Heart right ventricle (tissue), 16 donors: Measurements from ENCODE around the gene RYR1. TPM values are rescaled to one million over a fixed set of nuclear protein-coding genes. Genes with fewer than 3 reads are reported as not detected.

Experiments used
- ATAC-seq, 8 donors: fragments of 200-7000 bp; cut with Tn5 transposase; one replicate each; pipeline ENCODE4 v1.9.1; 2020; ENCODE audit warnings: mild to moderate bottlenecking in 8 of 8, moderate library complexity in 8 of 8, moderate number of reproducible peaks in 1 of 8
- DNase-seq, 2 donors: peaks; one replicate each; pipeline ENCODE4 v3.0.0-alpha.2; 2020
- H3K27ac ChIP-seq, 10 donors: fragments of 200-600 bp; sonication (generic) in 2 of 10; one replicate each; pipeline versions ENCODE4 v1.5.0 to v1.8.0; 2020 to 2022; ENCODE audit warnings: mild to moderate bottlenecking in 3 of 10
- H3K27me3 ChIP-seq, 7 donors: fragments of 200-600 bp; one replicate each; pipeline ENCODE4 v1.8.0; 2021 to 2022; ENCODE audit warnings: mild to moderate bottlenecking in 2 of 7
- H3K36me3 ChIP-seq, 9 donors: fragments of 200-600 bp; sonication (generic) in 1 of 9; one replicate each; pipeline versions ENCODE4 v1.5.0 to v1.8.0; 2020 to 2022; ENCODE audit warnings: mild to moderate bottlenecking in 2 of 9
- H3K4me1 ChIP-seq, 9 donors: fragments of 200-600 bp; sonication (generic) in 1 of 9; one replicate each; pipeline versions ENCODE4 v1.5.0 to v1.8.0; 2020 to 2022; ENCODE audit warnings: mild to moderate bottlenecking in 4 of 9
- H3K4me3 ChIP-seq, 10 donors: fragments of 200-600 bp; sonication (generic) in 2 of 10; one replicate each; pipeline versions ENCODE4 v1.5.0 to v1.8.0; 2020 to 2022; ENCODE audit warnings: mild to moderate bottlenecking in 7 of 10, moderate library complexity in 2 of 10
- H3K9me3 ChIP-seq, 11 donors: fragments of 200-600 bp in 10 of 11; sonication (generic) in 2 of 11; one replicate each; pipeline versions ENCODE4 v1.5.0 to v1.8.0; 2013 to 2022; ENCODE audit warnings: mild to moderate bottlenecking in 2 of 11, control low read depth in 1 of 11, moderate library complexity in 1 of 11
- CTCF ChIP-seq, 9 donors: fragments of 200-600 bp; sonication (generic) in 2 of 9; IDR thresholded peaks; one replicate each; pipeline versions ENCODE4 v1.5.0 to v1.8.0; 2021 to 2022; ENCODE audit warnings: antibody characterized with exemption in 9 of 9, mild to moderate bottlenecking in 5 of 9, moderate library complexity in 1 of 9
- whole genome bisulfite sequencing, 2 donors: extraction: QIAGEN DNeasy Blood & Tissue Kit; methylation state at CpG; one replicate each; pipeline ENCODE4 v1.1.7; 2013; ENCODE audit warnings: inconsistent platforms in 1 of 2; 5-methylcytosine and 5-hydroxymethylcytosine counted together
- intact Hi-C, 10 donors: fragments of 100-400 bp; cut with DNase I; formaldehyde crosslinking; loops; one replicate each; pipeline versions ENCODE4 v1.11.1 to v1.14.2; 2022
- polyA plus RNA-seq, 2 donors: library from polyadenylated mRNA; stranded (reverse); fragments of 200-250 nt; gene quantifications; one replicate each; pipeline ENCODE4 v1.2.3, GENCODE V29; 2013
- total RNA-seq, 10 donors: library from RNA; stranded (reverse); fragmentation: NEBNext Ultra II Directional in 3 of 10; extraction: Animal tissue kit (Norgen Biotek cat#: 25700) in 3 of 10; gene quantifications; one replicate each; pipeline versions ENCODE4 v1.2.1 to v1.2.4, GENCODE V29; 2021 to 2023
- donor health status: Arrhythmogenic right ventricular cardiomyopathy.
- donor health status: ischemic (EF 13 %, LVEDD 7.1; RV severe dilation, severe dysfunction).
- donor health status: healthy with polysubstance abuse.
- donor health status: DM: no; HTN: yes; CAD: no.
- donor health status: DM: no; HTN: no; CAD: no.
- donor health status: ischemic (EF 25% LVEDD 6.9; RV normal size, moderate dysfunction).
- donor health status: ischemic (EF 25% LVEDD 5.7; RV mildly dilated, moderate dysfunction).
- donor health status: healthy.
- donor health status: DM: yes; HTN: yes; CAD: no.
- donor health status: Ischemic cardiomyopathy.
- donor health status: ischemic (EF 35%, LVEDD 5.7; RV mildly dilated, moderate dysfunction).
- donor health status: nonischemic (EF 11% LVEDD 7.7; RV severe dilation, severe dysfunction).
- donor health status: DM: yes; HTN: yes; CAD: no.
- donor health status: PGD.
- donor health status: ischemic (EF 29% LVEDD 5.4; RV normal size, mild dysfunction).
- donor health status: nonischemic (EF 23%, LVEDD 6.1; RV moderate dilation, normal function).

Gene RYR1
- total and polyA plus RNA-seq, 12 donors: 0.20 to 1.7 (median 0.74) TPM

- no peak for TF ChIP-seq CTCF (IDR thresholded peaks at IDR 0.05)
- H3K27me3 ChIP-seq: peaks cover 13 to 53% (median 31%) of the 10 kb centered on the region in 7 donors
- H3K4me3 ChIP-seq: no peak overlapping the region
- DNase-seq (no peak), ATAC-seq (peak in 2 of 8 donors; percentile 21 to 32)
- H3K4me1 ChIP-seq: peaks cover 0 to 4% (median 0%) of the 10 kb centered on the region in 9 donors
- no peak overlapping the region for H3K27ac ChIP-seq
- H3K36me3 ChIP-seq: no peaks in the 10 kb centered on the region
- no peaks in the 10 kb centered on the region for H3K9me3 ChIP-seq
- WGBS, 2 donors: 81 to 87% methylated on average over 11 of the region's 11 CpGs
- intact Hi-C loops: no loop called here
These were observed 128.2 kb downstream of the RYR1 start for GRCh38 chr19:38561658-38562057.

GRCh38 chr19:38562096-38562495 lies 128.6 kb downstream of the RYR1 start:
- Histone ChIP-seq H3K4me1 (peaks cover 0 to 4% (median 0%) of the 10 kb centered on the region in 9 donors), H3K9me3 (no peaks in the 10 kb centered on the region), H3K36me3 (no peaks in the 10 kb centered on the region), H3K27ac (no peak overlapping the region), H3K4me3 (no peak overlapping the region), H3K27me3 (peaks cover 13 to 56% (median 32%) of the 10 kb centered on the region in 7 donors)
- peak in 1 of 8 donors; percentile 12 for ATAC-seq
- WGBS, 2 donors: 72 to 73% methylated on average over 6 of the region's 6 CpGs
- TF ChIP-seq CTCF (IDR thresholded peaks at IDR 0.05): no peak
- no peak for DNase-seq
- intact Hi-C loops: no loop called here

- no peak for TF ChIP-seq CTCF (IDR thresholded peaks at IDR 0.05)
- 93 to 96% methylated on average over 9 of the region's 9 CpGs for WGBS, 2 donors
- intact Hi-C loops: no loop called here
- ATAC-seq (no peak), DNase-seq (no peak)
- Histone ChIP-seq H3K27me3 (peaks cover 13 to 56% (median 32%) of the 10 kb centered on the region in 7 donors), H3K4me1 (no peaks in the 10 kb centered on the region), H3K4me3 (no peak overlapping the region), H3K9me3 (no peaks in the 10 kb centered on the region), H3K36me3 (no peaks in the 10 kb centered on the region), H3K27ac (no peak overlapping the region)
These were observed 130.0 kb downstream of the RYR1 start for GRCh38 chr19:38563475-38563874.

GRCh38 chr19:38564981-38565690 lies 131.6 kb downstream of the RYR1 start:
- 3 to 4% methylated on average over 83 to 109 of the region's 111 CpGs for WGBS, 2 donors
- ATAC-seq: peak in 1 of 8 donors; percentile 41
- Histone ChIP-seq H3K27me3 (peaks cover 13 to 54% (median 32%) of the 10 kb centered on the region in 7 donors), H3K4me1 (no peaks in the 10 kb centered on the region), H3K9me3 (no peaks in the 10 kb centered on the region), H3K27ac (no peak overlapping the region), H3K4me3 (peak overlapping the region in 7 of 10 donors; percentile 25 to 42 (median 31)), H3K36me3 (no peaks in the 10 kb centered on the region)
- intact Hi-C loops: no loop called here
- DNase-seq: no peak
- no peak for TF ChIP-seq CTCF (IDR thresholded peaks at IDR 0.05)
